Measurements from ENCODE around the gene MESP1.

DNA sequence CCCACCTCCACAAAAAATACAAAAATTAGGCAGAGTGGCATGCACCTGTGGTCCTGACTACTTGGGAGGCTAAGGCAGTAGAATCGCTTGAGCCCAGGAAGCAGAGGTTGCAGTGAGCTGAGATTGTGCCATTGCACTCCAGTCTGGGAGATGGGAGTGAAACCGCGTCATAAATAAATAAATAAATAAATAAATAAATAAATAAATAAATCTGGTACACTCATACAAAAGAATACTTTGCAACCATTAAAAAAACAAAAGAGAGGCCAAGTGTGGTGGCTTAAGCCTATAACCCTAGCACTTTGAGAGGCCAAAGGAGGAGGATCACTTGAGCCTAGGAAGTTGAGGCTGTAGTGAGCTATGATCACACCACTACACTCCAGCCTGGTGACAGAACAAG is 28.0 kb downstream of the MESP1 start:
- no peak for TF ChIP-seq TAF1 (IDR thresholded peaks at IDR 0.05; ENCODE audit: borderline replicate concordance, low read depth, low read length)
- TF ChIP-seq POLR2A (IDR thresholded peaks at IDR 0.05; ENCODE audit: low read depth, low read length), result no peak

All from GM12892 (cell line).